TTC549 (cell line): ENCODE results near the gene PPM1F.

Source experiments
- FAIRE-seq: peaks from 2 replicates; lab custom pipeline; 2012; peaks lifted over from hg19 to GRCh38; lab: Jason Lieb, UNC

PPM1F gene, protein sequence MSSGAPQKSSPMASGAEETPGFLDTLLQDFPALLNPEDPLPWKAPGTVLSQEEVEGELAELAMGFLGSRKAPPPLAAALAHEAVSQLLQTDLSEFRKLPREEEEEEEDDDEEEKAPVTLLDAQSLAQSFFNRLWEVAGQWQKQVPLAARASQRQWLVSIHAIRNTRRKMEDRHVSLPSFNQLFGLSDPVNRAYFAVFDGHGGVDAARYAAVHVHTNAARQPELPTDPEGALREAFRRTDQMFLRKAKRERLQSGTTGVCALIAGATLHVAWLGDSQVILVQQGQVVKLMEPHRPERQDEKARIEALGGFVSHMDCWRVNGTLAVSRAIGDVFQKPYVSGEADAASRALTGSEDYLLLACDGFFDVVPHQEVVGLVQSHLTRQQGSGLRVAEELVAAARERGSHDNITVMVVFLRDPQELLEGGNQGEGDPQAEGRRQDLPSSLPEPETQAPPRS

DNA sequence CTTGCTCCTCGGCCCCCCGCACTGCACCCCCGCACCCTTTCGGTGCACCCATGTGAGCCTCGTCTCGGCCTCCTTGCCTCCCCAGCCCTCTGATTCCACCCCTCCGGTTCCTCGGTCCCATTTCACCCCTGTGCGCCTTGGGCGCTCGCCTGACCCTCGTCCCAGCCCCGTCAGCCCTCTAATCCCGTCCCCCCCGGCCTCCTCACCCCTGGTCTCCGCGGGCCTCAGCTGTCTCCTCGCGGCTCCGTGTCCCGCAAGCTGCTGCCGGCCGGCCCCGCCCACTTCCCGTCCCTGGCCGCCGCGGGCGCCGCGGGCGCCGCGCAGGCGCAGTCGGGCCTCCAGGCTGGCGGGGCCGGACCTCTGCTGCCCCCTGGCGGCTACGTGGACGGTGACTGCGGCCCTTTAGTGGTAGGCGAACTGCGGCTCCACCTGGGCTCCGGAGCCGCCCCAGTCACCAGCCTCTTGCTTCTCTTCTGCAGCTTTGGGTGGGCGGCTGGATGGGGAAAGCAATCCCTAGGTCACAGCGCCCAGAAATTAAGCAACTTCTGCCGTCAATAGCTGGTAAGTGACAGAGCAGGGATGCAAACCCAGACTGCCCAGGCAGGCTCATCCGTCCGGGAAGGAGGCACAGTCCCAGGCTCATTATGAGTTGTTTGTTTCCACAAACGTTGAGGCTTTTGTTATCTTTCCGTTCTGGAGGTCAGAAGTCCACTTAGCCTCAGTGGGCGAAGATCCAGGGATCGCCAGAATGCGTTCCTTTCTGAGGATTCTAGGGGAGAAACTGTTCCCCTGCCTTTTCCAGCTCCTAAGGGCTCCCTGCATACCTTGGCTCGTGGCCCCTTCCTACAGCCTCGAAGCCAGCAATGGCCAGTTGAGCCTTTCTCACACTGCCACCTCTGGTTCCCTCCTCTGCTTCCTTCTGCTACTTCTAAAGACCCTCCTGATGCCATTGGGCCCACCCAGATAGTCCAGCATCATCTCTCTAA, at the start of gene PPM1F:
PPM1F (minus strand) TSS at position 263 of the 986 bp plus-strand sequence. CDS start 6,800 bp downstream, outside the sequence.
- no peak for FAIRE-seq

DNA sequence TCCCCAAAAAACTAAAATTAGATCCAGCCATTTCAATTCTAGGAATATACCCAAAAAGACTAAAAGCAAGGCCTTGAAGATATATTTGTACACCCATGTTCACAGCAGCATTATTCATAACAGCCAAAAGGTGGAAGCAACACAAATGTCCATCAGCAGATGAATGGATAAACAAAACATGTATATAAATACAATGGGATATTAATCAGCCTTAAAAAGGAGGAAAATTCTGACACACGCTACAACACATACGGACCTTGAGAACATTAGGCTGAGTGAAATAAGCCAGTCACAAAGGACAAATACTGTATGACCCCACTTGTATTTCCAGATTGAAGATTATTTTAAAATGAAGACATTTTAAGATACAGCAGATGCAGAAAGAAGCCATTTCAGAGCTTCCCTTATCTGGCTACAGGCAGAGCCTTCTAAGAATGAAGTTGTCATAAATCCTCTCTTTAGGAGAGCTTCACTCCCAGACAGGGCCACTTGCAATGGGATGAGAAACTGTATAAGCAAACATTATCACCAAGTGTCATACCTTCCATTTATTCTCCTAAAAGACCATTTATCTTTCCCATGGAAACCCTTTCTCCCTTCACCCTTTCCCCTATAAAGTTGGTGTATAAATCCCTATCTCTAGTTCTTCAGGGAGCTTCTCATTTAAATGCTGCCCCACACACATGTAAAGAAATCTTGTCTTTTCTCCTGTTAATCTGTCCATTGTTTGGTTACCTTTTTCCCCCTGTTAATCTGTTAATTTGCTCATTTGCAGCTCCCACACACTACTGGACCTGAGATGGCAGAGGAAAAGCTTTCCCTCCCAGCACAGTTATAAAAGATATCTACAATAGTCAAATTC, 49.2 kb upstream of the PPM1F start:
- FAIRE-seq: no peak

DNA sequence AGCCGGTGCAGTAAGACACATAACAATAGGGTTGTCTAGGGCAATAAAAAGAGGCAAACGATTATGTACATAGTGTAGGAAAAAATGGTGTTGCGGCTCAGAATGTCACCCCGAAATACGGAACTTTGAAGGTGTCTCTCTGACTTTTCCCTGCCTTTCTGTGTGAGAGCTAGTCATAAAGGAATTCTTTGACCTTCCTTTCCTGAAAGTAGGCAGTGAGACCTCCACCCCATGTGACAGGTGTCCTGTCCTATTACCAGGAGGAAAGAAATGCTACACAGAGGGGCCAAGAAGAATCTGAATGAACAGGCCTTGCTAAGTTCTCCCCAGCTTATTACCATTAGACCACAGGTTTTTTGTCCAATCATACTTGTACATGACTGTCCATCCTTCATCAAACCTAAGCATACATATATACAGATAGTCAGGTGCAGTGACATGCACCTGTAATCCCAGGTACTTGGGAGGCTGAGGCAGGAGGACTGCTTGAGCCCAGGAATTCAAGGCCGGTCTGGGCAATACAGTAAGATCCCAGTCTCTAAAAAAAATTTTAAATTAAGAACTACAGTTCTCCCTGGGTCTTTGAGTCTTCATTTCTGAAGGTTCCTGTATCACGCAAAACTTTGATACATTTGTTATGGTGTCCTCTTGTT, 46.1 kb upstream of the PPM1F start:
- FAIRE-seq: no peak

DNA sequence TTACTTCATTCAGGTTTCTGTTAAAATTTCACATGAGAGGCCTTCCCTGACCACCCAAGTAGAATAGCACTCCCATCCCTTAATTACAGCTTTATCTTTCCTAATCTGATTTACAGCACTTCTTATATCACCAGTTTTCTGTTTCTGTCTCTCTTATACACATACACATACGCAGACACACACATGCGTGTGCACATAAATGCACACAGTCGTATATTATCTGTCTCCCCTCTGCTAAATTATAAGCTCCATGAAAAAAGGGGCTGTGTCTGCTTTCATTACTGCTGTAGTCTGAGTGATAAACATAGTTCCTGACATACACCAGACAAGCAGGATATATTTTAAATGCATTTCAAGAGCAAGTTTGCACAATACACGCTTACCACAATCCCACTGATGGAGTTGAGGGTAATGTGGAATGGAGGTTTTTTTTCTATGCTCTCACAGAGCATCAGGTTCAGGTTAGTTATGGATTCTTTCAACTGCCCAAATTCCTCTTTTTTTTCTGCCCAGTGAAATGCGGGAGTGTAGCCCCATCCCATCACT, 43.6 kb upstream of the PPM1F start:
- FAIRE-seq: no peak

DNA sequence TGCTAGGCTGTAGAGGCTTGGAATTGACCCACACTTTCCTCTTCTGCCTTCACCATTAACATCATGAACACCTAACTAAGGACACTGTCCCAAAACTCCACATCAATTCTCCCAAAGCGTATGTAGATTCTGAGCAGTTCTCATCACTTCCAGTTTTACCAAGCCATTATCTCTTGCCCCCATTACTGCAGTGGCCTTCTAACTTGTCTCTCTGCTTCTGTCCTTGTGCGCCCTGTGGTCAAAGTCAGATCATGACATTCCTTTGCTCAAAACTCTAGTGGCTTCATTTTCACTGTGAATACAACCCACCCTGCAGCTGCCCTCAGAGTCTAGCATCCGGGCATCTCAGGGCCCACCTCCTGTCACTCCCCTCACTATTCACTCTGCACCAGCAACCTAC, 43.0 kb upstream of the PPM1F start:
- no peak for FAIRE-seq

DNA sequence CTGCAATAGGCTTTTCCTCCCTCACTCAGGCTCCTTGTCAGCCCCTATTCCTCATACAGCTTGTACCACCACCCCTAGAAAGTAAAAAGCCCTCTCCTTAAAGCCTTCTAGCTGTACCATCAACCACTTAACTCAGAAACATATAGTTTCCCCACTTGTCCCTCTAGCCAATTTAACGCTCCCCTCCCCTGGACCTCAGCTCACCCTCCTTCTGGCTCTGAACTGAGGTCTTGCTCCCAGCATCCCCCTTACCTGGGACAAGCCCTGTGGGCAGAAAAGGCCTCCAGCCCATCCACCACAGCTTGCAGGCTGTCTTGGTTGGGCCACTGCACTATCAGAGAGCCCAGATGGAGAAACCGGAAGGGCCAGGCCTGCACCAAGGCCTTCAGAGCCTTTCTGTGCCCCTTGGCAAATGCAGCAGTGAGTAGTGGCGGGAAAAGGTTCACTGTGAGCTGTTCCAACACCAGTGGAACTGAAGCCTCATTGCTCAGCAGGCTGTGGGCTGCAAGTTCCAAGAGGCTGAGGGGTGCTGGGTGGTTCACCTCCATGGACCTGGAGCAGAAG, 42.3 kb upstream of the PPM1F start:
- no peak for FAIRE-seq

DNA sequence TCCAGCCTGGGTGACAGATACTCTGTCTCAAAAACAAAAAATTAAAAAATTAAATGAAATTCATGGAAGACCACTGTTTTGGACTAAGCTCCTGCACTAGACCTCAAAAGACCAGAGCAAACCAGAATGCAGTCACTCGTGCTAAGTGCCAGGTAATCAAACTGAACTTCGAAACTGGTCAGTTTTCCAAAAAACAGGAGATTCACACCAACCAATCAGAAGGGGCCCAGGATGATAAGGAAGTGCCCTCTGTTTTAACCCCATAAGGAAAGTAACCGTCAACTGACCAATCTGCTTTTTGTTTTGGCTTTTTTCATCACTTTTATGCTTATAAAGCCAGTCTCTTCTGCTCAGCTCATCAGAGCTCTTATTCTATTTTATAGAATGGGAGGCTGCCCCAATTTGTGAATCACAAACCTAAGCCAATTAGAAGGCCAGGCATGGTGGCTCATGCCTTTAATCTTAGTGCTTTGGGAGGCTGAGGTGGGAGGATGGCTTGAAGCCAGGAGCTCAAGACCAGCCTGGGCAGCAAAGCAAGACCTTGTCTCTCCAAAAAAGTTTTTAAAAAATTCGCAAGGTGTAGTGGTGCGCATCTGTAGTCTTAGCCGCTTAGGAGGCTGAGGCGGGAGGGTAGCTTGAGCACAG, 40.1 kb upstream of the PPM1F start:
- no peak for FAIRE-seq

DNA sequence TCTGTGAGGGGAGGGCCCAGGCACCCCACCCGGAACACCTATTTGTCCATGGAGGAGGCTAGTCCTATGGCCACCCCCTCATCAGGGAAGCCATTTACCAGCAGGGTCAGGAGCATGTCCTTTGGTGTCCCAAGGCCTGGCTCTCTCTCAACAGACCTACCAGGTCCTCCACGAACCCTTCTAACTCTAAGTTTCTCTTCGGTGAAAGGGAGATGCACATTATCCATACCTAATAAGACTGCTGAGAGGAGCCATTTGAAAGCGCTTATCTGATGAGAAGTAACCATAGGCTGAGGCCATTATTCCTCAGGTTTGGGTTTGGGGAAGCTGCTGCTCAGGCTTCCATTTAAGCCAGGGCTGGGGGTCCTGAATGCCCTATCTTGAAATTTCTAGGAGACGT, 39.1 kb upstream of the PPM1F start:
- no peak for FAIRE-seq

DNA sequence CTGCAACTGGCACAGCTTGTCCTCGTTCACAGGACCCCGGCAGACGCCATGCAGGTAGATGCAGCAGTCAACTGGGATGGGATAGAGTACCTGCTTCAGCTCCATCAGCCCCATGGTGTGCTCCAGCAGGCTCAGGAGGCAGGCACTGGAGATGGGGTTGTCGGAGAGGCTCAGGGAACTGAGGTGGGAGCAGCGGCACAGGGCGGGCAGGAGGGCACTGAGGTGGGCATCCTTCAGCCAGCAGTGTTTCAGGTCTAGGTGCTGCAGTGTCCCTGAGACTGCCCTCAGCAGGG, 38.6 kb upstream of the PPM1F start:
- FAIRE-seq: no peak

DNA sequence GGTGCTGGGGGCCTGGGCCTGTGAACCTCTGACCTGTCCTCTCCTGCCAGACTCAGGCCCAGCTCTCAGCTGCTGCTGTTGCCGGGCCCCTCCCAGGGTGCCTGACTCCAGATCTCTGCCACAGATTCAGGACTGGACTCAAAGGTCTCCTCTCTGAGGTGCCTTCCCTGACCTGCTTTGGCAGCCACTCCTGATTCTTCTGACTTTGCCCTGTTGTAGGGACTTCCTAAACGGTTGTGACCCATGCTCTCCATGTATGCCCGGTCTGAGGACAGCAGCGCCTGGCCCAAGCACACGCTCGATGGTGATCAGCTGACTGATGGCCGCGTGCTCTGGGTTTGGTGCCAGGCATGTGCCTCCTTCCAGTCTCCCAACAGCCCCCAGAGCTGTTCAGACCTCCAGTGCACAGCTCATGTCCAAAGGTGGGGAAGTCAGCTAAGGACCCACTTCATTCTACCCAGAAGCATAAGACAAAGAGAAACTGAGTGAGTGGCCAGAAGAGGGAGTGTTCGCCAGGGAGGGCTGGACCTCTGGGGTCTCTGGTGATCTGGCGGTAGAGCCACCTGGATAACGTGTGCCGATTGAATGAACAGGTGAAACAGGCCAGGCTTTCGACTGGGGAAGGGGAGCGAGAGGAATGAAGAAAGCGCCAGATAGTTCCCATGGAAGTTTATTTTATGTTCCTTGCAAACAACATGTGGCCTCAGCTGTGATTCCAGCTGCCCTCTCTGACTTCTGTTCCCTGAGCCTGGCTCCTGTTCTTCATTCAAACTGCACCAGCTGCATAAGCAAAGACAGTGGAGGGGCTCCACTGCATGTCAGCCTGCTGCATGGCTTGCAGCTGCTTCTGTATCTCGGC, 38.0 kb upstream of the PPM1F start:
- no peak for FAIRE-seq

DNA sequence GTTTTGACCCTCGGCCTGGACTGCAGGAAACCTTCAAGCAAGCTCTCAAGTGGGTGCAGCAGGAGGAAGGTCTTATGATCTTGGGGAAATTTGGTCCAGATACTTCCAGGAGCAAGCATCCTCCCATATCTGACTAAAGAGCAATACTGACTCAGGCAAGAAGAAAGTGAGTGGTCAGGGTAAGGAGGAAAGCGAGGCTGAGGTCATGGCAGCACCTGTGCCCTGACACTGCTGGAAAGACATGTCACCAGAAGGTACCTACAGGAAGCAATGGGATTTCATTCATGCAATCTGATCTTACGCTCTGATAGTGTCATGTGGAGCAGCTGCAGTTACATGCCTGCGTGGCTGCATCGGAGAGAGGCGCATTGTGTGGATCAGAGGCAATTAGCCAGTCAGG, 36.4 kb upstream of the PPM1F start:
- no peak for FAIRE-seq

DNA sequence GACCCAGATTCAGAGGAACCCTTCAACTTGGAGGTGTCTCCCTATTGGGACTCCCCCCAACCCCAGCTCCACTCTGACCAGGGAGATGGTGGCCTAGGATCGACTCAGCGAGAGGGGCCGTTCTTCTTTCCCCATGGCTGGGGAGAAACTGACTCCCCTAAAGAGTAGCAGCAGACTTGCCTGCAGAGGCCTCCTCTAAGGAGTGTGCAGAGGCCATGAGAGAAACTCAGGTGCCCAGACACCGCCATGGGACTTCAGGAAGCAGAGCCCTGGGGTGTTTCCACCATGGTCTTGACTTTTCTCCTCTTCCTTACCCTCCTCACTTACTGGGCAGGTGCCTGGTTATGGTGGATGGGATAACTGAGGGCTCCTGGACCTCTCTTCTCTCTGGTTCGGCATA, 32.6 kb upstream of the PPM1F start:
- FAIRE-seq: no peak

DNA sequence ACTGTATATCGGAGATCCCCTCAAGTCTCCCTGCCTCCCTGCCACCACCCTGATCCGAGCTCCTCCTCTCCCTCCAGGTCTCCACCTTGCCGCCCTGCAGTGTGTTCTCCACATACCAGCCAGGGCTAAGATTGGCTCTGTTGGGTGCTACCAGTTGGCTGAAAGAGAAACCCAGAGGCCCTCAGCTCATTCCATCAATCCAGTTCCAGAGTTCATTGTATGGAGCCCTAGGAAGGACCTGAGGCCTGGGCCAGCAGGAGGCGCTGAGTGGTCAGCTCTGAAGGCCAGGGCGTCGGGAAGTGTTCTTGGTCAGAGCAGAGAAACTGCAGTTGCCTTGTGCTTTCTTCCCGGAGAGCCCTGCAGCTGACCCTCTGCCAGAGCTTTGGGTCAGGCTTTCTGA, 32.1 kb upstream of the PPM1F start:
- FAIRE-seq: no peak

DNA sequence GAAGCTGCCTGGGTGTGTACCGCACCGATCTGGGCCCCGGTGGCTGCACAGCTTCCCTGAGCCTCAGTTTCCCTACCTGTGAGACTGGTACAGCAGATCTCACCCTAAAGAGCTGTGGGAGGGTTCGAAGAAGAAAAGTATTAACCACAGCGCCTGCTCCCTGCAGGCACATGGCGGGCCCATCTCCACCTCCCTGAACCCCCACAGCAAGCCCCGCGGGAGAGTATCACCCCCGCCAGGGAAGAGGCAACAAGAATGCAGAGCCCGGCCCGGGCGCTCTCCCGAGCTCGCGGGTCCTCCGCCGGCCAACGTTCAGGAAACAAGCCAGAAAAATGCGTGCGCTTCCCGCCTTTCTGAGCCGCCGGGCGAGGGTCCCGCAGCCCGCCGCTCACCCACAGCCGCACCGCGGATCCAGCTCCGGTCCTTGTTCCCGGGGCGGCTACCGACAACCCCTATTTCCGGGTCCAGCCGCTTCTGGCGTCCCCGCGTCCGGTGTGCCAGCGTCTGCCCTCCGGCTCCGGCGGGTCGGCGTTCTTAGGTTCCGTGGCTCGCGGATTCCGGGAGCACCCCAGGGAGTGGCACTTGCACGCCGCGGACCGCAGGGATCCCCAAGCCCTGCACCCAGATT, 29.8 kb upstream of the PPM1F start, which contains the start of gene TOP3B:
TOP3B (minus strand) TSS at position 450 of the 628 bp plus-strand sequence. CDS start 7,078 bp downstream, outside the sequence.
- FAIRE-seq: no peak

DNA sequence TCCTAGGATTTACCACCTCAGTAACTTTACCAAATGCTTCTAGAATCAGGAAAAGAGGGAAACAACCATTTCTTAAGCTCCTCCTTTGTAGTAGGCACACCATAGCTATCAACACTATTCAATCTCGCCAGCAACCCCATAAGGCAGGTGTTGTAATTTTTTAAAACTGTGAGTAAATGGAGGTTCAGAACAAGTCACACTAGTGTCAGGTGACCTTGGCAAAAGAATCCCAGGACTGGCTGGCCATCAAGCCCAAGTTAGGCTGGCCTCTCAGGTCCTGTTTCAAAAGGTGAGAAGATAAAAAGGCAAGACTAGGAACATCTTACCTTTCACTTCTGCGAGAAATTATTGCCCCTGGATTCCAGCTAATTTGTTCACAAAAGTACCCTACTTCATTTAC, 29.2 kb upstream of the PPM1F start:
- no peak for FAIRE-seq

DNA sequence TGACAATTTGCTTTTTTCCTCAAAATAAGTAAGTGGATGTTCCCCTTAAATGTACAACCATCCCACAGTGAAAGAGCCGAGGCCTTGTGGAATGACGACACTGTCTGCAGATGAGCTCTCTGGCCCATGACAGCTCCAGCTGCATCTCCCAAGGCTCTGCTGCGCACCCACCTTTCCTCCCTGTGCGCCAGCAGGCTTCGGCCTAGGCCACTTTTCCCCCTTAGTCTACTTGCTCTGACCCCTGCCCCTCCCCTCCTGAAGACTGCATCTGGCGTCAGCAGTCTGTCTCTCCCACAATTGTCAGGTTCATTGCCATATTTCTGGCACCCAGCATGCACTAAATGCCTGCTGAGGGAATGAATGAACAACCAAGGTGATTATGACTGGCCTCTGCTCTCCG, 27.9 kb upstream of the PPM1F start:
- FAIRE-seq: no peak

DNA sequence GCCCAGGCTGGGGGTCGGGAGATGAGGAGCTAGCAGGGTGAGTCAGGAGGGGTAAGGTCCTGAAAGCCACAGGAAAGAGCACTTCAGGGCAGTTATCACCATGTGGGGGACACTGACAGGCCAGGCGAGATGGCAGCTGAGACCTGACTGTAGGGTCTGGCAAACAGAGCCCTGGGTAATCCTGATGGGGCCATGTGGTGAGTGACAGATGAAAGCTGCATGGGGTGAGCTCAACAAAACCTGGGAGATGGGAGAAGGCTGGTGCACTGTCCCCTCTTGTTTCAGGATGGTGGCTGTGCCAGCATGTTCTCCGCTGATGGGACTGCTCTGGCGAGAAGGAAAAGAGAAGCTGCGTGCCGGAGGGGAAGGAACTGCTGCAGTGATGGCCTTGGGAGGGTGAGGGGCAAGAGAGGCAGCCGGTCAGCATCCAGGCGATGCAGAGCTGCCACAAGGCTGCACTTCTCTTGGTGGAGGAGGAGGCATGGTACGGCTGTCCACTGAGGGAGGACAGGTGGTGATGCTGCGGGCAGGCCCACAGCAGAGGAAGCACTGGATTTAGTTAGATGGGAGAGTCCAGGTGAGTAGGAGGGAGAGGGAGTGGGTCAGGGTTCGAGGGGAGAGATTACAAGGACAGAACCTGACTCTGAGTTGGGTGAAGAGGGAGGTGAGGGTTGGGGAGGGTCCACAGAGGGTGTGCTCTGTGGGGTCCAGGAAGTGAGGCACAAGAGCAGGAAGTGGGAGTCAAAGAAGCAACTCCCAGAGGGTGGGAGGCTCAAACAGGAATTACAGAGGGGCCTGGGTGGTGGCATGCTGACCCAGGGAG, 26.1 kb upstream of the PPM1F start:
- FAIRE-seq: no peak

DNA sequence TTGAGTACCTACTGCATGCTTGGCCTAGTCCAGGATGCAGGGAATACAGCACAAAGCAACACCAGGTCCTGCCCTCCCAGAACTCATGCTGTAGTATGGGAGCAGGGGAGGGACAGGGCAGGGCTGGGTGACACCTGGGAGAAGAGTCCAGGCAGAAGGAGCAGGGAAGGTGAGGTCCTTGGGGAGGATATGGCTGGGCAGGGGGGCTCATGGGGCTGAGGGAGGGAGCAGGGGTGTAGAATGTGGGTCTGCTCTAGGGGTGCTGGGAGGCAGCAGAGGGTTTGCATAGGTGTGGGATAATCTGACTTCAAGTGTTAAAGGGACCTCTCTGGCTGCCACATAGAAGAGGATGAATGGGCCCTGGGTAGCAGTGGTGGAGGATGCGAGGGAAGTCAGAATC, 25.2 kb upstream of the PPM1F start:
- FAIRE-seq: no peak
